ENCODE results near the gene BLOC1S2. TPM values are rescaled to one million over a fixed set of nuclear protein-coding genes. Genes with fewer than 3 reads are reported as not detected.

The BLOC1S2 gene
- total and polyA plus RNA-seq, 2 of the 8 experiments (the other 6 are each of a cell fraction or from before 2014, with no cell fraction given), result 25.1 to 50.6 TPM

GRCh38 chr10:100287756-100288155 is 1.3 kb upstream of the BLOC1S2 start (continued):
- TF ChIP-seq CHD7 (IDR thresholded peaks at IDR 0.05; ENCODE audit: insufficient replicate concordance, low read length), result no peak
- no peak for TF ChIP-seq USF2 (IDR thresholded peaks at IDR 0.05; ENCODE audit: low read length)
- no peak for TF ChIP-seq GABPA (IDR thresholded peaks at IDR 0.05; ENCODE audit: borderline replicate concordance, insufficient read depth, low read length)
- no peak for TF ChIP-seq TAF7 (optimal IDR thresholded peaks at IDR 0.05; ENCODE audit: borderline replicate concordance, low read depth, low read length)
- TF ChIP-seq FOSL1 (IDR thresholded peaks at IDR 0.05; ENCODE audit: insufficient read depth, low read depth, low read length), result no peak
